ENCODE measurements around the gene FASTK.
A peak's percentile ranks its signal among the peaks of the same experiment; 100 is the strongest.

FASTK gene

DNA sequence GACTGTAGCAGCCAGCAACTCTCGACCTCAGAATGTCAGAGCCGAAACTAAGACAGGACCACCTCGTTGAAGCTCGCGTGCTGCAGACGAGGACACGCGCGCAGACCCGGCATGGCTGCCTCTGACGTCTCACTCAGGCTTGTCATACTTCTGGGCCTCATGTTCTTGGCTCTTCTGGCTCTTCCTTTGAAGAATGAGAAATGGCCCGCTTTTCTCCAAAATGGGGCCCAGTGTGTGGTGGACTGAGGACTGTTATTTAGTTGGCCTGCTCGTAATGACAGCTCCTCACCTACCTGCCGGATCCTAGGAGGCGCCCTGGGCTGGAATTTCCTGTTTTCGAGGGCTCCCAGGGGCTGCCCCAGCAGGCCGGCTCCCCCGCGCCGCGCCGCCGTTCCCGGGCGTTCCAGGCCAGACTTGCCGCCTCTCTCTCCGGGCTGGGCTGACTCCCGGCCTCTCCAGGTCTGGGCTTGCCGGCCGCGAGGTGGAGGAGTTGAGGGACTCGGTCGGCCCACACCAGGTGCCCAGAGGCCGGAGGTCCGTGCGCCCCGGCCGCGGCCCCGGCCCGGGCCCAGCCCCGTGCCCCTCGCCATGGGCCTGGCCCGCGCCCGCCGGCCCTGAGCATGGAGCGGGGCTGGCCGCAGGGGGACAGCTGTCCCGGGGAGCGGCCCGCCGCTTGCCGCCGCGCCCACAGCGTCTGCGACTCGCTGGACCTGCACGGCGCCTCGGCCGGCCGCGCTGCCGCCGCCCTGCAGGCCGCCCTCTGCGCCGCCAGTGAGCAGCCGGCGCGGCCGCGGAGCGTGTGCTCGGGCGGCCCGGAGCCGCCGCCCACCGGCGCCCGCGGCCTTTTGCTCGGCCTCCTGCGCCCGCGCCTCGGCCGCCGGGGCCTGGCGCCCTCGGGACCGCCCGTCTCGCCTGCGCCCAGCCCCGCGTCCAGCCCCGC, 33.8 kb upstream of the FASTK start:
- ChIA-PET POLR2A (no interaction called here), CTCF (interaction anchor here (0.8 kb wide), 1 partner anchor 10 kb away, joined by 4 read pairs; no protein-coding TSS in a partner anchor)
- peak; percentile 66 for DNase-seq (ENCODE audit: extremely low spot score)
- TF ChIP-seq LEF1 (IDR thresholded peaks at IDR 0.05; ENCODE audit: borderline replicate concordance), result no peak
- TF ChIP-seq TARDBP (IDR thresholded peaks at IDR 0.05), result no peak
- no peak for TF ChIP-seq ARNT (IDR thresholded peaks at IDR 0.05)
- TF ChIP-seq CTBP1 (IDR thresholded peaks at IDR 0.05; ENCODE audit: borderline replicate concordance), result no peak
- no peak for TF ChIP-seq SUZ12 (IDR thresholded peaks at IDR 0.05)
- TF ChIP-seq ZNF384 (IDR thresholded peaks at IDR 0.05), result no peak

DNA sequence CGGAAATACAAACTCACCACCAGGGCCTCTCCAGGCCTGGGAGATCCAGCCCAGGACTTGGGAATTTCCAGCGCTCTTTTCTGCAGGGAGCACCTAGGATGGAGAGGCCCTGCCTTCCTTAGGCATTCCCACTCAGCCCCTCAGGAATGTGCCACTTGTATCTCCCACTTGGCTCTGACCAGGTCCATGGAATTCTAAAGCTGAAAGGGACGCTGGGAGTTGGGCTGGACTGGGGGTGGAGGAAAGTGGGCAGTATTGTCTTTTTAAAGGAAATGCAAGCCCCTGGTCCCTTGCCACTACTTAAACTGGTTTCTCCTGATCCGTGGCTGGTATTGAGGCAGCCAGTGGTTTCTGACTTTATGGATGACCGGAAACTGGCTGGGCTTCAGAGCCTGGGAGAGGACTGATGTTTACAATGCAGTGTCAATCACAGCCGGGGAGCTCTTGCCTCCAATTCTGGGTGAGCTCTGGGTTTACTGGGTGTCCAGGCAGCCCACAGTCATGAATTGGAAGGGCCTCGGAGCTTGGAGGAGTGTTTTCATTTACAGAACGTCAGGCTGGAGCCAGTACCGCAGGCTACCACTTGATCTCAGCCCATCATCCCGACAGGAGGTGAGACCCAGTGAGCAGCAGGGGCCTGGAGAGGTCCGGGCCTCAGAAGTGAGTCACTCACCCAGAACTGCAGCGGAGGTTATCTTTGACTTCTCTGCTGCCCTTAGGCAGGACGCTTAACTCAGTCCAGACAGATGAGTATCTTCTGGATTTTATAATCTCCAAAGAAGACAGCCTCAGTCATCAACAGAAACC, 32.9 kb upstream of the FASTK start:
- TF ChIP-seq SP1 (IDR thresholded peaks at IDR 0.05) (no peak), HDGF (IDR thresholded peaks at IDR 0.05; ENCODE audit: borderline replicate concordance) (0 out of 2 replicates have a peak, but pooled peaks have one; percentile 46)
- TF ChIP-seq, protein P1, sequence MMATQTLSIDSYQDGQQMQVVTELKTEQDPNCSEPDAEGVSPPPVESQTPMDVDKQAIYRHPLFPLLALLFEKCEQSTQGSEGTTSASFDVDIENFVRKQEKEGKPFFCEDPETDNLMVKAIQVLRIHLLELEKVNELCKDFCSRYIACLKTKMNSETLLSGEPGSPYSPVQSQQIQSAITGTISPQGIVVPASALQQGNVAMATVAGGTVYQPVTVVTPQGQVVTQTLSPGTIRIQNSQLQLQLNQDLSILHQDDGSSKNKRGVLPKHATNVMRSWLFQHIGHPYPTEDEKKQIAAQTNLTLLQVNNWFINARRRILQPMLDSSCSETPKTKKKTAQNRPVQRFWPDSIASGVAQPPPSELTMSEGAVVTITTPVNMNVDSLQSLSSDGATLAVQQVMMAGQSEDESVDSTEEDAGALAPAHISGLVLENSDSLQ (IDR thresholded peaks at IDR 0.05), result peak; percentile 84
- POLR2A ChIA-PET, result interaction anchor here (0.5 to 1.0 kb wide), 2 partner anchors 33 to 1928 kb away, joined by 3 read pairs; partner anchors contain the start of gene FASTK
- CTCF ChIA-PET, result interaction anchor here (0.8 to 1.7 kb wide), 2 partner anchors 10 to 18 kb away, joined by 4 read pairs; no protein-coding TSS in a partner anchor
- DNase-seq (ENCODE audit: extremely low spot score), result peak; percentile 63

DNA sequence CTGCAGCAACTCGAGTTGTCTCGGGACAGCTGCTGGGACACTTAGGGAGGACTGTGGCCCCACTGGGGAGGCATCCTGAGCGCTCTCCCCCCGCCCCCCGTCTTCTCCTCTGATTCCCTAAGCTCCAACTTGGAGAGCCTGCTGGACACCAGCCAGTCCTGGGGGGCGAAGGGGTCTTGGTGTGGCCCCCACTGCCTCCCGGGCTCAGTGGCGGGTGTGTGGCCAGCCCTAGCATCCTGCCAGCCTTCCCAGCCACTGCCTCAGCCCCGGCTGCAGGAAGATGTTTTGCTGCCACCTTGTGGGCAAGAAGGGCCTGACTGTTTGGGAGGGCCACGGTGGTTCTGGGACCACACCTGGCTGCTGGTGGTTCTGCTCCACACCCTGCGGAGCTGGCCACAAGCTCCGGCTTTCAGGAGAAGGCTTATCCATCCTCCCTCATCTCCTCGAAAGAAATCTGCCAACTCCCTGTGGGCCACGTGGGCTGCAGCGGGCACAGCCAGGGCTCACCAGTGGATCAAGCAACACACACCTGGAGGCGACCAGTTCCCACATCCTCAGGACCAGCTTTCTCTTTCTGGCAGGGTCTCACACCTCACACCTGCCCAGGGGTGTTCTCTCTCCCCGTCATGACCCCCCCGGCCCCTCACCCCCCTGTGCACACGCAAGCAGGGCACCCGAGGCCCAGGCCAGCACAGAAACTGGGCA, 30.5 kb upstream of the FASTK start:
- ChIA-PET CTCF (interaction anchor here (0.6 to 2.6 kb wide), 29 partner anchors 8 to 328 kb away, joined by 3 to 13 read pairs (median 4); partner anchors contain the start of genes ABCB8, AGAP3, FASTK and SLC4A2), POLR2A (interaction anchor here (1.0 to 1.7 kb wide), 4 partner anchors 22 to 83 kb away, joined by 3 to 10 read pairs (median 5); partner anchors contain the start of genes ABCB8, AGAP3 and SLC4A2)
- TF ChIP-seq FOXA1 (IDR thresholded peaks at IDR 0.05) (no peak), FOXM1 (IDR thresholded peaks at IDR 0.05; ENCODE audit: borderline replicate concordance) (no peak), TARDBP (IDR thresholded peaks at IDR 0.05) (no peak), SUZ12 (IDR thresholded peaks at IDR 0.05) (no peak), FOXK2 (IDR thresholded peaks at IDR 0.05) (no peak), HDGF (IDR thresholded peaks at IDR 0.05; ENCODE audit: borderline replicate concordance) (no peak)
- peak; percentile 93 for DNase-seq (ENCODE audit: extremely low spot score)

DNA sequence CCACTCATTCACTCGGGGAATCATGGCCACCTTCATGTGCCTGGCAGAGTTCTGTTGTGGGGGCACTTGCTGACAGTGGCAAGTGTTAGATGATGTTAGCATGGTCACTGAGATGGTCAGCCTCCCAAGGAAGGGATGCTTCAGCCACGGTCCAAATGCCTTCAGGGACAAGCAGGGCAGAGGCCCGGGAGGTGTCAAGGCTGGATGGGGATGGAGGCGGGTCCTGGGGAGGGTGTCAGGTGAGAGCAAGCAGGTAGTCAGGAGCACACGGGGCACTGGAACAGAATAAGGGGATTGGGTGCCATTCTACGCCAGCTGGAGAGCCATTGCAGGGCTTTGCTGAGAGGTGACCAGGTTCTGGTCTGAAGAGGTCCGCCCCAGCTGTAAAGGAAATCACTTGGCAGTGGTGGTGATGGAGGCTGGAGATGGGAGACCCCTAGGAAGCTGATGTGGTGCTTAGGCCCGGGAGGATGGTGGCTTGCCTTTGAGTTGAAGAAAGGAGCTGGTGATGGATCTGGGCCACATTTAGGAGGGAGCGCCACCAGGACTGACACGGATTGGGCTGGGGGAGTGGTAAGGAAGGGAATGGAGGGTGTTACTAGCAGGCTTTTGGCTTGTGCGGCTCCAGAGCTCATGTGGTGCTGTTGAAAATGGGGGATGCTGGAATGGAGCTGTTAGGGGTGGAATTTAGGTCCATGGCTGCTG, 29.8 kb upstream of the FASTK start:
- ChIA-PET CTCF (interaction anchor here (0.6 to 2.6 kb wide), 27 partner anchors 9 to 327 kb away, joined by 3 to 13 read pairs (median 4); partner anchors contain the start of genes ABCB8, AGAP3, FASTK and SLC4A2), POLR2A (interaction anchor here (1.0 to 1.7 kb wide), 4 partner anchors 21 to 82 kb away, joined by 3 to 10 read pairs (median 5); partner anchors contain the start of genes ABCB8, AGAP3 and SLC4A2)
- TF ChIP-seq SUZ12 (IDR thresholded peaks at IDR 0.05) (no peak), FOXA1 (IDR thresholded peaks at IDR 0.05) (no peak), SP1 (IDR thresholded peaks at IDR 0.05) (no peak), HDGF (IDR thresholded peaks at IDR 0.05; ENCODE audit: borderline replicate concordance) (0 out of 2 replicates have a peak, but pooled peaks have one; percentile 5), FOXM1 (IDR thresholded peaks at IDR 0.05; ENCODE audit: borderline replicate concordance) (no peak)
- no peak for DNase-seq (ENCODE audit: extremely low spot score)

DNA sequence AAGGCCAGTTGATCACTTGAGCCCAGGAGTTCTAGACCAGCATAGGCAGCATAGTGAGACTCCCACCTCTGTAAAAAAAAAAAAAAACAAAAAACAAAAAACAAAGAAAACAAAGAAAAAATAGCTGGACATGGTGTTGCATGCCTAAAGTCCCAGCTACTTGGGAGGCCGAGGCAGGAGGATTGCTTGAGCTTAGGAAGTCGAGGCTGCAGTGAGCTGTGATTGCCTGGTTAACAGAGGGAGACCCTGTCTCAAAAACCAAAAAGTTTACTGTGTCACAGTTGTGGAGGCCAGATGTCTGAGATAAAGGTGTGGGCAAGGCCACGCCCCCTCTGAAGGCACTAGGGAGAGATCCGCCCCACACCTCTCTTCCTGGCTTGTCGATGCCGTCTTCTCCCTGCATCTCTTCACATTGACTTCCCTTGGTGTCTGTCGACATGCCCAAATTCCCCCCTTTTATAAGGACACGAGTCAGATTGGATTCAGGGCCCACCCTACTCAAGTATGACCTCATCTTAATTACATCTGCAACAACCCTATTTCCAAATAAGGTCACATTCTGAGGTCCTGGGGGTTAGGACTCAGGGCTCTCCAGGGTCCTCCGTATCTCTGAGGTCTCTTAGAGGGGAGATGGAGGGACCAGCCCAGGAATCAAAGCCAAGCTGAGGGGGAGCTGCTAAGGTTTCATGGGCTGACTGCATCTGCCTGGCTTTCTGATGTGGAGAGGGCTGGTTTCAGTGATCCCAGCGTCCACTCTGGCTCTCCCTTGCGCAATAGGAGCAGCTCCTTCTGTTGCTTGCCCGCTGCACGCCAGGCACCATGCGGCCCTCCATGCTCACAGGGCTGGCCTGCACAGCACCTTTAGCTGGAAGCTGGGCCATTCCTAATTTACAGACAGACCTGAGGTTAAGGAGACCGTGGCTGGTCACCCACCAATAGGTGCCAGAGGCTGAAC, 28.8 kb upstream of the FASTK start:
- no peak for DNase-seq (ENCODE audit: extremely low spot score)
- ChIA-PET POLR2A (interaction anchor here (0.9 to 1.7 kb wide), 5 partner anchors 29 to 90 kb away, joined by 3 to 10 read pairs (median 5); partner anchors contain the start of genes ABCB8 and FASTK), CTCF (interaction anchor here (0.7 to 2.6 kb wide), 12 partner anchors 10 to 211 kb away, joined by 3 to 13 read pairs (median 4); partner anchors contain the start of genes CHPF2 and SLC4A2)
- no peak for TF ChIP-seq ARNT (IDR thresholded peaks at IDR 0.05)
- TF ChIP-seq, protein P1 (IDR thresholded peaks at IDR 0.05), result no peak
- no peak for TF ChIP-seq TARDBP (IDR thresholded peaks at IDR 0.05)
- TF ChIP-seq SP1 (IDR thresholded peaks at IDR 0.05), result no peak
- no peak for TF ChIP-seq ZNF384 (IDR thresholded peaks at IDR 0.05)
- TF ChIP-seq CTBP1 (IDR thresholded peaks at IDR 0.05; ENCODE audit: borderline replicate concordance), result no peak
- TF ChIP-seq FOXA1 (IDR thresholded peaks at IDR 0.05), result no peak
- no peak for TF ChIP-seq HDGF (IDR thresholded peaks at IDR 0.05; ENCODE audit: borderline replicate concordance)
- no peak for TF ChIP-seq FOXK2 (IDR thresholded peaks at IDR 0.05)
- TF ChIP-seq LEF1 (IDR thresholded peaks at IDR 0.05; ENCODE audit: borderline replicate concordance), result no peak
- no peak for TF ChIP-seq FOXM1 (IDR thresholded peaks at IDR 0.05; ENCODE audit: borderline replicate concordance)
- no peak for TF ChIP-seq L3MBTL2 (conservative IDR thresholded peaks at IDR 0.05)
- TF ChIP-seq ELF4 (IDR thresholded peaks at IDR 0.05), result no peak
- TF ChIP-seq NFRKB (IDR thresholded peaks at IDR 0.05), result no peak
- TF ChIP-seq SUZ12 (IDR thresholded peaks at IDR 0.05), result no peak
- TF ChIP-seq BHLHE40 (IDR thresholded peaks at IDR 0.05; ENCODE audit: borderline replicate concordance), result no peak

Measured in HEK293T (cell line).